ENCODE results near the gene CACNA2D2. TPM values are rescaled to one million over a fixed set of nuclear protein-coding genes. Genes with fewer than 3 reads are reported as not detected.

Gene CACNA2D2
- polyA plus RNA-seq, 4 donors, result 14.9 to 18.1 (median 15.2) TPM

GRCh38 chr3:50502584-50503423 lies 630 bp downstream of the CACNA2D2 start:
- DNase-seq (ENCODE audit: low read depth in 4 of 4, low spot score in 3 of 4), result no peak

GRCh38 chr3:50502225-50502583 lies 1.2 kb downstream of the CACNA2D2 start:
- DNase-seq (ENCODE audit: low read depth in 4 of 4, low spot score in 3 of 4), result no peak

GRCh38 chr3:50495609-50496423 lies 7.6 kb downstream of the CACNA2D2 start:
- no peak for DNase-seq (ENCODE audit: low read depth in 4 of 4, low spot score in 3 of 4)

- DNase-seq (ENCODE audit: low read depth in 4 of 4, low spot score in 3 of 4), result no peak
Observed at GRCh38 chr3:50494126-50494525, 9.3 kb downstream of the CACNA2D2 start.

- DNase-seq (ENCODE audit: low read depth in 4 of 4, low spot score in 3 of 4), result no peak
Observed at GRCh38 chr3:50493623-50494022, 9.8 kb downstream of the CACNA2D2 start.

- DNase-seq (ENCODE audit: low read depth in 4 of 4, low spot score in 3 of 4), result no peak
Observed at GRCh38 chr3:50493086-50493485, 10.3 kb downstream of the CACNA2D2 start.

GRCh38 chr3:50491023-50491422 lies 12.4 kb downstream of the CACNA2D2 start:
- no peak for DNase-seq (ENCODE audit: low read depth in 4 of 4, low spot score in 3 of 4)

- no peak for DNase-seq (ENCODE audit: low read depth in 4 of 4, low spot score in 3 of 4)
Observed at GRCh38 chr3:50490424-50490823, 13.0 kb downstream of the CACNA2D2 start.

- DNase-seq (ENCODE audit: low read depth in 4 of 4, low spot score in 3 of 4), result no peak
Observed at GRCh38 chr3:50487181-50487580, 16.3 kb downstream of the CACNA2D2 start.

GRCh38 chr3:50486219-50486888 lies 17.1 kb downstream of the CACNA2D2 start:
- DNase-seq (ENCODE audit: low read depth in 4 of 4, low spot score in 3 of 4), result no peak

GRCh38 chr3:50484722-50485121 lies 18.7 kb downstream of the CACNA2D2 start:
- DNase-seq (ENCODE audit: low read depth in 4 of 4, low spot score in 3 of 4), result no peak

- no peak for DNase-seq (ENCODE audit: low read depth in 4 of 4, low spot score in 3 of 4)
Observed at GRCh38 chr3:50483374-50483773, 20.1 kb downstream of the CACNA2D2 start.

- no peak for DNase-seq (ENCODE audit: low read depth in 4 of 4, low spot score in 3 of 4)
Observed at GRCh38 chr3:50481992-50482391, 21.4 kb downstream of the CACNA2D2 start.

- DNase-seq (ENCODE audit: low read depth in 4 of 4, low spot score in 3 of 4), result no peak
Observed at GRCh38 chr3:50480471-50480870, 23.0 kb downstream of the CACNA2D2 start.

GRCh38 chr3:50479523-50479922 lies 23.9 kb downstream of the CACNA2D2 start:
- no peak for DNase-seq (ENCODE audit: low read depth in 4 of 4, low spot score in 3 of 4)

GRCh38 chr3:50478671-50479260 lies 24.7 kb downstream of the CACNA2D2 start:
- DNase-seq (ENCODE audit: low read depth in 4 of 4, low spot score in 3 of 4), result no peak

- no peak for DNase-seq (ENCODE audit: low read depth in 4 of 4, low spot score in 3 of 4)
Observed at GRCh38 chr3:50478051-50478450, 25.4 kb downstream of the CACNA2D2 start.

- no peak for DNase-seq (ENCODE audit: low read depth in 4 of 4, low spot score in 3 of 4)
Observed at GRCh38 chr3:50475348-50475747, 28.1 kb downstream of the CACNA2D2 start.

- no peak for DNase-seq (ENCODE audit: low read depth in 4 of 4, low spot score in 3 of 4)
Observed at GRCh38 chr3:50474717-50475116, 28.7 kb downstream of the CACNA2D2 start.

GRCh38 chr3:50473768-50474167 lies 29.7 kb downstream of the CACNA2D2 start:
- DNase-seq (ENCODE audit: low read depth in 4 of 4, low spot score in 3 of 4), result no peak

GRCh38 chr3:50472958-50473357 lies 30.5 kb downstream of the CACNA2D2 start:
- DNase-seq (ENCODE audit: low read depth in 4 of 4, low spot score in 3 of 4), result no peak

All from right renal pelvis (tissue), 4 donors.